Stimulated activated CD8-positive, alpha-beta memory T cell treated with anti-CD3 and anti-CD28 coated beads, Interleukin-7, amount 100 ng/mL, for 1 hour (primary cell): ENCODE measurements around the gene SPON2.
A peak's percentile ranks its signal among the peaks of the same experiment; 100 is the strongest.

Experiments used
- DNase-seq, 2 donors: peaks; one replicate each; pipeline ENCODE4 v3.0.0-alpha.2; 2020; ENCODE audit warnings: low read depth in 2 of 2

The SPON2 gene

DNA sequence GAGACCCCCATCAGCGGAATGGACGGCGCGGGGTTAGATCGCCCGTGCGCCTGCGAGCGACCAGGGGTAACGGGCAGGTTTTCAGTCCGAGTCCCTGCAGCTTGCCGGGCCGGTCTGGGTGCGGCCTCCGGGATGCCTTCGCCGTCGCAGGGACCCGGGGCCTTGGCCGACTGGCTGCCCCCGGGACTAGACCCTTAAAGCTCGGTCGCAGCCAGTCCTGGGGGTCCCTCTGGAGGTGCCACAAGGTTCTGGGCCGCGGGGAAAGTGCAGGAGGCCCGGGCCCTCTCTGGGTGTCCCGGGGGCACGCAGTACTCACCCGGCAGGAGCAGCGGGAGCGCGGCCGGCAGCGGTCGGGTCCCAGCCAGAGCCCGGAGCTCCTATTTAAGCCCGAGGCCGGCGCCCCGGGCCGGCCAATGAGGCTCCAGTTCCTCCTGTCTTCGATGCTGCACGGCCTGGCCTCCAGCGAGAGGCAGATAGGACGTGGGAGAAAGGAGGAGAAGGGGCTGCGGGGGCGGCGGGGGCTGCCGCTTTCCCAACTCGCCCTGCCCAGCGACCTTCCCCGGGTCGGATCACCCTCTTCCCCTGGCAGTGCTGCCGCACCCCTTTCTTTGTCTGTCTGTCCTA lies at the start of gene SPON2:
Gene SPON2 (minus strand): TSS at position 356 of the 624 bp plus-strand sequence.
- no peak for DNase-seq

DNA sequence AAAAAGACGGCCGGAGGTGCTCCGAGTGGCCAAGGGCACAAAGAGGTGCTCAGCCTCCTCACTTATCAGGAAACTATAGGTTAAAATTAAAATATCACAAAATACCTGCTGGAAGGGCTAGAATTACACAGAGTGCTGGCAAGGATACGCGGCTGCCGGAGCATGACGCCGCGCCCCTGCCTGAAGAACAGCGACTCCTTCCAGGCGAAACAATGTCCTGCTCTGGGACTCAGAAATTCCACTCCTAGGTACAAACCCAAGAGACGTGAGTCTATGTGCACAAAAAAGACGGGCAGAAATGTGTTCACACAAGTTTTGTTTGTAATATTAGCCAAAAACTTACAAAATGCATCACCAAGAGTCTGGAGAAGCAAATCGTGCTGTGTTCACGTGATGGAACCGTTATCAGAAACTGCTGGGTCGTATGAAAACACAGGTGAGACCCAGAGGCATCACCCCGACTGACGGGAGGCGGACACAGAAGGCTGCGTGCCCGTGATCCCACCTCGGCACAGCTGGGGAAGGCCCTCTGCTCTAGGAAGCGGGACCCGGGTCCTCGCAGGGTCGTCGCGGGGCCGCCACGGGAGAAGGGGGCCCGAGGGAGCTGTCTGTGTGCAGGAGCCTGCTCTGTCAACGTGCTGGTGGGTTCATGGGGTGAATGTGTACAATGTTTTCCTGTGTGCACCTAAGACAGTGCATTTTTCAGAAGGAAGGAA lies 48.9 kb upstream of the SPON2 start:
- no peak for DNase-seq

DNA sequence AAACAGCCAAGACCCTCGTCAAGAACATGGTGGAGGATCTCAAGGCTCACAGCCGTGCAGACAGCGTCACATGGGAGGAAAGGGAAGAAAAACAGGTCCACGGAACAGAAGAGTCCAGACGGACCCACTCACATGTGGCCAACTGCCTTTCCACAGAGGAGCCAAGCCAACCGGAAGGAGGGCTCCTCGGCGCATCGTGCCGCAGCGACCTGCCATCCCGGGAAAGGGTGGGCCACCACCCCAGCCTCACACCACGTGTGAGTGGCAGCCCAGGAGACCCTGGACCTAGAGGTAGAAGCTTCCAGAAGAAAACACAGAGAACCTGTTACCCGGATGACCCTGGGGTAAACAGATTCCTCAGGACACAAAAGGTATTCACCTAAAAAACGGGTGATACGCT lies 48.2 kb upstream of the SPON2 start:
- DNase-seq = no peak

DNA sequence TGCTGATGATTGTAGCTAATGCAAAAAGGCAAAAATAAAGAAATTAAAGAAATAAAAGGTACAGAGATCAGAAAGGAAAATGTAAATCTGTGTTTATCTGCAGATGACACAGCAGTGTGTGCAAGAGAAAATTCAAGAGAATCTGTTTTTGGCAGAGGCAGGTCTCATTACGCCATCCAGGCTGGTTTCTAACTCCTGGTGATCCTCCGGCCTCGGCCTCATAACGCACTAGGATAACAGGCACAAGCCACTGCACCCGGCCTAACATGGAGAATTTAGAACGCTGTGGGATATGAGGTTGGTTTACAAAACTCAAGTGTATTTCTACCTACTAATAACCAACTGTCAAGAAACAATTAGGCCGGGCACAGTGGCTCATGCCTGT lies 47.2 kb upstream of the SPON2 start:
- no peak for DNase-seq

DNA sequence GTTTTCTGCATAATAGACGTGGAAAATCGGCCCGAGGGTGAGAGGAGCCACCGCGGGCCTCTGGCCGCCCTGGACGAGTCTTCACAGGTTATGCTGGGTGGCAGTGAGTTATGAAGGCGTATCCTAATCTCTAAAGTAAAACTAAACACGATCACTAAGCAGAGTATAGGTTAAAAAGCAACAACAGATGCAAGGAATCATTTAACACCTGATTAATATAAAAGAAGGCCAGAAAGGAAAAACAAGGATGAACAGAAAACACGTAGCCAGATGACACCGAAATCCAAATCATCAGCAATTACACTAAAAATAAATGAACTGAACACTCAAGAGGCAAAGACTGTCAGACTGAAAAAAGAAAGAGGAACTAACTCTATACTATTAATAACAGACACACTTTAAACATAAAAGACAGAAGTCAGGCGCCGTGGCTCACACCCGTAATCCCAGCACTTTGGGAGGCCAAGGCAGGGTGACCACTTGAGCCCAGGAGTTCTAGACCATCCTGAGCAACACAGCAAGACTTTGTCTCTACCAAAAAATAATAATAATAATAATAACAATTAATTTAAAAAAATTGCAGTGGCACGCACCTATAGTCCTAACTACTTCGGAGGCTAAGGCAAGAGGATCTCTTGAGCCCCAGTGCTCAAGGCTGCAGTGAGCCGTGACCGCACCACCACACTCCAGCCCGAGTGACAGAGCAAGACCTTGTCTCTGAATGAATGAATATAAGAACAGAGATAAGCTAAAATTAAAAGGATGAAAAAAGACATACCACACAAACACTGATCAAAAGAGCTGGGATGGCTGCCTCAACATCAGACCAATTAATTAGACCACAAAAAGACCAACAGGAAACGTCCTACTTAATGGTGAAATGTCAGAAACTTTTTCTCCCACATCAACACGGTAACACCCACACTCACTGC lies 46.5 kb upstream of the SPON2 start:
- no peak for DNase-seq

DNA sequence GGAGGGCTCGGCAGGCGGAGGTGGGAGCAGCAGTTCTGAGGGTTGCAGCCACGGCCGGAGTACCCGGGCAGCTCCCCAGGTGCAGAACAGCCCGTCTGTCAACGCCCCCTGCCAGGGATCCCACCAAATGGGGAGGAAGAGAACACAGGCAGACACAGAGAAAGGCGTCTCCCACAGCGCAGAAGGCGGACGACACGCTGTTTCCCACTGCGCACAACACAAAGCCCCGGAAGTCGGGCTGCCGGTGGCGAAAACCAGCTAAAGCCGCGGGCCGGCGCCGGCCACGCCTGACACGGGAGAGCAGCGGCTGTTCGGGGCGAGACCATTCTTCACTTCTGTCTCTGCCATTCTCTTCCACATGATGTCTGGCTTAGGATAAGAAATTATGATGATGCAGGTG lies 45.0 kb upstream of the SPON2 start:
- DNase-seq = no peak

DNA sequence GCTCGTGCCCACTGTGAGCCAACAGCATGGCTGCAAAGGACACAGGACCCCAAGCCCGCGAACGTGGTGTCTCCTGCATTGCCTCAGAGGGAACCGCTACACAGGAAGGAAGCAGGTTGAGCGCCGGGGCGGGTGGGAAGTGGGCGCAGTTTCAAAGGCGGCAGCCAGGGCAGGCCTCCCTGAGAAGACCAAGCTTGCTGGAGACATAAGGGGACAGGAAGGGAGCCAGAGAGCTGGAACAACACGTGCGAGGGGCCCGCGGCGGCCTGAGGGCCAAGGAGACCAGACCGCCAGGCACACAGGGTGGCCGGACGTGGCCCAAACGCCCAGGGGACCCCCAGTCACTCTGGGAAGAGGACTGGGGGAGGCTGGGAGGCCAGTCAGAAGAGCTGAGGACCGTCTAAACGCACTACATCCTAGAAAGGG lies 44.5 kb upstream of the SPON2 start:
- peak in 1 of 2 donors; percentile 30 for DNase-seq

GRCh38 chr4:1216076-1216614 lies 43.8 kb upstream of the SPON2 start:
- no peak for DNase-seq

DNA sequence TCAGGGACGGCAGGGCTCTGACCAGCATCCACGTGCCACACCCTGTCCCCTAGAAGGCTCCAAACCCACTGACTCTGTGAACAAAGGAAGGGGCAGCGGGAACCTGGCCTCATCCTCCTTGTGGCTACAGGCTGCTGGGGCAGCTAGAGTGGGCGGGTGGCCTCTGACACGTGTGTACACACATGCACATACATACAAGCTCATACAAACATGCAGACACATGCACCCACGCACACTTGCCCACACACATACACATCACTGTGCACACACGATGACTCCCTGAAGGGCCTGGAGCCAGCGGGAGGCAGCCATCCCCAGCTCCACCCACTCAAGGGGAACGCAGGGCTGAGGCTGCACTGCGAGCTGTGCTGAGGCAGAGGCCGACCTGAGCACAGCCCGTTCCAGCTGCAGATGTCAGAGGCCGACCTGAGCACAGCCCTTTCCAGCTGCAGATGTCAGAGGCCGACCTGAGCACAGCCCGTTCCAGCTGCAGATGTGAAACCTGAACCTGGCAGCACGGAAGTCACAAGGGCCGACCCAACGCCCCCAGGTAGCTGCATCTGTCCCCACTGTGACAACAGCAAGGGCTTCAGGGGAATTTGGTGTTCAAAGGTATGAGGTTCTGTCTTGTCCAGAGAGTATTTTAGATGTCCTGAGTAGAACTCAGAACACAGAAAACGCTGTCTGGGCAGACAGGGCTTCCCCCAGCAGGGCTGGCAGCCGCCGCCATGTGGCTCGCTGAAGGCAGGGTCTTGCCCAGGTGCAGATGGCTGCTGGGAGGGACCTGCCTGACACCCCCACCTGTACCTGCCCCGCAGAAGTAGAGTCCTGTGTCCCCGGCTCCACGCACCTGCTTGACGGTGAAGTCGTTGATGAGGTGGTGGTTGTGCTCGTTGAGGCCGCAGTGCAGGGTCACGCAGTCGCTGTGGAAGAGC lies 43.0 kb upstream of the SPON2 start:
- no peak for DNase-seq

- no peak for DNase-seq
Observed at GRCh38 chr4:1214101-1215095, 42.0 kb upstream of the SPON2 start.

DNA sequence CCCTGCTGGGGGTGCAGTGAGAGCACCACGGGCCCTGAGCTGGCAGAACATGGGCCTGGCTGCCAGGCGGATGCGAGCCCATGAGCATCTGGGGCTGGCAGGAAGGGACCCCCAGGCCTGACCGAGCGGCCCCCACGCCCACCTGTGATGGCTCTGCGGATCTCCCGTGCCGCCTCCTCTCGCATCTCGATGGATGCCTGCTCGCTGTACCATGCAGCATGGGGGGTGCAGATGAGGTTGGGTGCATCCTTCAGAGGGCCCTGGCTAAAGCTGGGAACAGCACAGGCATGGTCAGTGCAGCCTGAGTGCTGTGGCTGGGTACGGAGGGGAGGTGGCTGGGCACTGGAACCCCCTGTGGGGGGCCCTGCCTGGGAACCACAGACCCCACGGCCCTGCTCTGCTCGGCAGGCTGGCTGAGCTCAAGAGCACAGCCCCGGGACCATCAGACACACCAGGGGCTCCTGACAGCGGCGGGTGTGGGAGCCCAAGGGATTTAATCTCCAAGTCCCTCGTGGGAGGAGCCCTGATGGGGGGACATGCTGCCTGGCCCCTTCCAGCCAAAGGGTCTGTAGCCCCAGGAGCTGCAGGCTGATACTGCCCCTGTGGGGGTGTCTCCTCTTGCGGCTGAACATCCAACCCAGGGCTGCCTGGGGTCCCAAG lies 41.1 kb upstream of the SPON2 start:
- no peak for DNase-seq

DNA sequence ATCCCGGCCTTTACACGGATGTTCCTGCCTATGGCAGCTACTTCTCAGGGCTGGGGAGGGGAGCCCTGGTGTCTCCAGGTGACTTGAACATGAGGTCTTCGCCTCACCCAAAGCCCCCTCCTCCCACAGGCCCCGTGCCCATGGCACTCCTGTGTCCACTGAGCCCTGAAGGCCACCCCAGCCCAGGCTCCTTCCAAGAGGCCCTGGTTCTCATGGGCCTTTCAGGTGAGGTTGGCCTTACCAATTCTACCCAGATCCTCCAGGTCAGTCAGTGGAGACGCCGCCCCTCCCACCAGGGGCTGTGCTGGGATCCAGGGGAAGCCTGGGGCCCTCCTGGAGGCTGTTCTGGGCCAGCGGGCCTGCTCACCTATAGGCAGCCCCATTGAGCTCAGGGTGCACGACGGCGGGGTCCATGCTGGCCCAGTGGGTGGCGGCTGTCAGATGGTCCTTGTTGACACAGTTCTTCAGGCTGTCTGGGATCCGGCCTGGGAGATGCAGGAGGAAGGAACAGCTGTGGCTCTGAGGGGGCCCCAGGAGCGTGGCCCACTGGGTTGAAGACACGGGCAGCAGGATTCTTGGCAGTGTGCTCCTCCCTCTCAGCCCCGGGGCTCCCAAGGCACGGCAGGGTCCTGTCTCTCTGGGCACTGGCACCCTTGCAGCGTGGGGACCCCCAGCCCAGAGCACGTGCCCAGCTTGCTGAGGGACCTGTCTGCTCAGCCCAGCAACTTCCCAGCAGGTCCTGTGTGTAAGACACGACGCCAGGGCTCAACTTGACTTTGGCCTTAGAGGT lies 40.4 kb upstream of the SPON2 start:
- no peak for DNase-seq

GRCh38 chr4:1211891-1212545 lies 39.6 kb upstream of the SPON2 start:
- no peak for DNase-seq

DNA sequence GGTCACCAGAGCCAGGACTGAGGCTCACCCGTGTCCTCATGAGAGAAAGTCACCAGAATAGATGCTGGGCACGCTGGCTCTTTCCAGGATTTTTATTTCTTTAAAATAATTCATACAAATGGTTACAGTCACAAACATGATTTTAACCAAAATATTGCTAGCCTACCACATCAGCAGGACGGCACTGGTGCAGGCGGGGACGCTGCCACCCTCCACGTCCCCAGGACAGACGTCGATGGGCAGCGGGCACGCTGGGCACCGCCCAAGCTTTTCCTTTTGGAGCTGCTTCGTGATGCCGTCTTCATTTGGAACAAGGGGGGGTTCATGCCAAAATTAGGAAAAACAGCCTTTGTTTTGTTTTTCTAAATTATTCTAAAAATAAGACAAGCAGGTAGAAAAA lies 39.0 kb upstream of the SPON2 start:
- DNase-seq = no peak

- DNase-seq = no peak
Observed at GRCh38 chr4:1210971-1211370, 38.6 kb upstream of the SPON2 start.

DNA sequence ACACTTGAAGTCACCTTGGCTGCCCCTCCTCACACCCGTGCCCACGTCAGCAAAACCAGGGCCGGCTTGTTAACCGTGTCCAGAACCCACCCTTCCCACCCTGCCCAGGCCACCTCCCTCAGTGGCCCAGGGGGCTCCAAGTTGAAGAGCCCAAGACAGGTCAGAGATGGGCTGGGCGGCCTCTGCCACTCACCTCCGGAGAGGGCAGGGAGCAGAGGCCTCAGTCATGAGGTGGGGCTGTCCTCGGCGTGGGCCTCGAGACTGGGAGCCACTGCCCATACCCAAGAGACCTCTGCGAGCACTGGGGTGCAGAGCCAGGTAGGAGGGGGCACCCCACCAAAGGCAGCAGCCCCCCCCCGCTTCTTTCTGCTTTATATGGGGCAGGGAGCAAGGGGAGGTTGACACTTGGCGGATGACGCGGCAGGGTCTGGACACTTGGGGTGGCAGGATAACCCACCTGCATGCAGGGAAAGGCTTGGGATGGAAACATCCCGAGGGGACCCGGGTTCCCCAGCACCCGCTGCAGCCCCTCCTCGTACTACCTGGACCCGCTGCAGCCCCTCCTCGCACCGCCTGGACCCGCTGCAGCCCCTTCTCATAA lies 38.0 kb upstream of the SPON2 start:
- DNase-seq = no peak

GRCh38 chr4:1209821-1210220 lies 37.4 kb upstream of the SPON2 start:
- DNase-seq = no peak
